ENCODE measurements around the gene POLR2I. TPM values are rescaled to one million over a fixed set of nuclear protein-coding genes. Genes with fewer than 3 reads are reported as not detected.
"Not testable (repeated sequence)": the region's sequence is repeated elsewhere in the genome, so short reads cannot be mapped to it uniquely, and the experiment has no call there.

Gene POLR2I
- total RNA-seq, 1 donor from 2014 or later, result 8.4 TPM

GRCh38 chr19:36134867-36135266 lies 20.2 kb upstream of the POLR2I start:
- DNase-seq (ENCODE audit: low spot score), result not testable (repeated sequence)

GRCh38 chr19:36131221-36131620 lies 16.5 kb upstream of the POLR2I start:
- DNase-seq (ENCODE audit: low spot score), result not testable (repeated sequence)

GRCh38 chr19:36128392-36128736 lies 13.7 kb upstream of the POLR2I start:
- DNase-seq (ENCODE audit: low spot score), result no peak

GRCh38 chr19:36125557-36125956 lies 10.9 kb upstream of the POLR2I start:
- DNase-seq (ENCODE audit: low spot score), result no peak

- DNase-seq (ENCODE audit: low spot score), result no peak
Observed at GRCh38 chr19:36121486-36122124, 6.9 kb upstream of the POLR2I start.

GRCh38 chr19:36120984-36121358 lies 6.3 kb upstream of the POLR2I start:
- no peak for DNase-seq (ENCODE audit: low spot score)

- no peak for DNase-seq (ENCODE audit: low spot score)
Observed at GRCh38 chr19:36120092-36120983, 5.7 kb upstream of the POLR2I start.

GRCh38 chr19:36116344-36116637 lies 1.6 kb upstream of the POLR2I start:
- no peak for DNase-seq (ENCODE audit: low spot score)

GRCh38 chr19:36115453-36116343 lies 1.0 kb upstream of the POLR2I start, which contains the start of gene TBCB:
Gene TBCB (plus strand): TSS chr19:36115468. CDS start chr19:36115561, 93 bp downstream.
- no peak for DNase-seq (ENCODE audit: low spot score)

GRCh38 chr19:36113894-36114720 lies 568 bp downstream of the POLR2I start:
- DNase-seq (ENCODE audit: low spot score), result peak; percentile 46

GRCh38 chr19:36113425-36113824 lies 1.2 kb downstream of the POLR2I start:
- DNase-seq (ENCODE audit: low spot score), result no peak

GRCh38 chr19:36112678-36113077 lies 2.0 kb downstream of the POLR2I start:
- no peak for DNase-seq (ENCODE audit: low spot score)

GRCh38 chr19:36111200-36111539 lies 3.5 kb downstream of the POLR2I start:
- DNase-seq (ENCODE audit: low spot score), result no peak

GRCh38 chr19:36110487-36111199 lies 4.0 kb downstream of the POLR2I start, which contains the start of gene OVOL3:
Gene OVOL3 (plus strand): TSS chr19:36111143. CDS start chr19:36111203, 60 bp downstream.
- no peak for DNase-seq (ENCODE audit: low spot score)

GRCh38 chr19:36108684-36109083 lies 6.0 kb downstream of the POLR2I start:
- no peak for DNase-seq (ENCODE audit: low spot score)

- no peak for DNase-seq (ENCODE audit: low spot score)
Observed at GRCh38 chr19:36106991-36107390, 7.7 kb downstream of the POLR2I start.

- DNase-seq (ENCODE audit: low spot score), result no peak
Observed at GRCh38 chr19:36106441-36106840, 8.2 kb downstream of the POLR2I start.

- DNase-seq (ENCODE audit: low spot score), result no peak
Observed at GRCh38 chr19:36103842-36104552, 10.7 kb downstream of the POLR2I start.

- no peak for DNase-seq (ENCODE audit: low spot score)
Observed at GRCh38 chr19:36103040-36103626, 11.5 kb downstream of the POLR2I start.

All from umbilical cord (tissue), 2 donors.